ENCODE measurements around the gene BIRC6. TPM values are rescaled to one million over a fixed set of nuclear protein-coding genes. Genes with fewer than 3 reads are reported as not detected.

Gene BIRC6
- total RNA-seq, 1 donor: 133 TPM

- no peak overlapping the region for H3K4me3 ChIP-seq (ENCODE audit: low read depth, low read length)
- TF ChIP-seq CTCF (IDR thresholded peaks at IDR 0.05; ENCODE audit: insufficient read depth, low read length): no peak
- DNase-seq (ENCODE audit: low read depth): no peak
These were observed 106.3 kb downstream of the BIRC6 start for GRCh38 chr2:32463110-32463509.

- peak; percentile 24 for DNase-seq (ENCODE audit: low read depth)
- no peak overlapping the region for H3K4me3 ChIP-seq (ENCODE audit: low read depth, low read length)
- no peak for TF ChIP-seq CTCF (IDR thresholded peaks at IDR 0.05; ENCODE audit: insufficient read depth, low read length)
These were observed 107.6 kb downstream of the BIRC6 start for GRCh38 chr2:32464431-32464830.

- no peak for TF ChIP-seq CTCF (IDR thresholded peaks at IDR 0.05; ENCODE audit: insufficient read depth, low read length)
- no peak overlapping the region for H3K4me3 ChIP-seq (ENCODE audit: low read depth, low read length)
- DNase-seq (ENCODE audit: low read depth): no peak
These were observed 115.8 kb downstream of the BIRC6 start for GRCh38 chr2:32472605-32473004.

GRCh38 chr2:32474381-32474780, 117.6 kb downstream of the BIRC6 start:
- no peak for TF ChIP-seq CTCF (IDR thresholded peaks at IDR 0.05; ENCODE audit: insufficient read depth, low read length)
- no peak overlapping the region for H3K4me3 ChIP-seq (ENCODE audit: low read depth, low read length)
- no peak for DNase-seq (ENCODE audit: low read depth)

- no peak for TF ChIP-seq CTCF (IDR thresholded peaks at IDR 0.05; ENCODE audit: insufficient read depth, low read length)
- H3K4me3 ChIP-seq (ENCODE audit: low read depth, low read length): no peak overlapping the region
- DNase-seq (ENCODE audit: low read depth): peak; percentile 29
These were observed 122.2 kb downstream of the BIRC6 start for GRCh38 chr2:32478889-32479620.

GRCh38 chr2:32479993-32480392, 123.2 kb downstream of the BIRC6 start:
- no peak for DNase-seq (ENCODE audit: low read depth)
- H3K4me3 ChIP-seq (ENCODE audit: low read depth, low read length): no peak overlapping the region
- TF ChIP-seq CTCF (IDR thresholded peaks at IDR 0.05; ENCODE audit: insufficient read depth, low read length): no peak

GRCh38 chr2:32482471-32482870, 125.6 kb downstream of the BIRC6 start:
- H3K4me3 ChIP-seq (ENCODE audit: low read depth, low read length): no peak overlapping the region
- no peak for TF ChIP-seq CTCF (IDR thresholded peaks at IDR 0.05; ENCODE audit: insufficient read depth, low read length)
- DNase-seq (ENCODE audit: low read depth): no peak
